Activated CD8-positive, alpha-beta memory T cell treated with anti-CD3 and anti-CD28 coated beads, Interleukin-2, amount 10 ng/mL, durations not matched to agents 7 days and 5 days (primary cell): ENCODE data around the gene ASPRV1. TPM values are rescaled to one million over a fixed set of nuclear protein-coding genes. Genes with fewer than 3 reads are reported as not detected.
A peak's percentile ranks its signal among the peaks of the same experiment; 100 is the strongest.
"Not testable (repeated sequence)": the region's sequence is repeated elsewhere in the genome, so short reads cannot be mapped to it uniquely, and the experiment has no call there.

Experiments used
- ATAC-seq: fragments of 150-1000 bp; cut with Tn5 transposase; one replicate; pipeline ENCODE4 v1.10.0; 2021; ENCODE audit warnings: moderate library complexity
- CTCF ChIA-PET: fragments of 350-600 bp; sonication (Branson Sonifier 250); formaldehyde crosslinking; loops from one replicate; lab custom pipeline; 2021; ENCODE audit warnings: antibody characterized with exemption; lab: Charles Lee
- DNase-seq: peaks from one replicate; pipeline ENCODE4 v3.0.0-alpha.2; 2020
- H3K27ac Mint-ChIP-seq: one replicate; pipeline ENCODE4 v1.8.0; 2021; ENCODE audit warnings: mild to moderate bottlenecking, mixed read lengths
- H3K27me3 Mint-ChIP-seq: one replicate; pipeline ENCODE4 v1.8.0; 2021; ENCODE audit warnings: mixed read lengths
- H3K36me3 Mint-ChIP-seq: one replicate; pipeline ENCODE4 v1.8.0; 2021; ENCODE audit warnings: mild to moderate bottlenecking, mixed read lengths
- H3K4me1 Mint-ChIP-seq: one replicate; pipeline ENCODE4 v1.8.0; 2021; ENCODE audit warnings: mixed read lengths
- H3K4me3 Mint-ChIP-seq: one replicate; pipeline ENCODE4 v1.8.0; 2021; ENCODE audit warnings: mild to moderate bottlenecking, moderate library complexity, mixed read lengths
- H3K9me3 Mint-ChIP-seq: one replicate; pipeline ENCODE4 v1.8.0; 2022; ENCODE audit warnings: low read depth, mixed read lengths
- total RNA-seq, 2 experiments: library from RNA; stranded (reverse); gene quantifications; one replicate each; pipeline ENCODE4 v1.2.3, GENCODE V29; 2021

The ASPRV1 gene
- total RNA-seq = 1 to 10 TPM; 1.3 to 1.8 TPM

GRCh38 chr2:69961496-69961895 lies at the start of gene ASPRV1:
Gene ASPRV1, minus strand, starts transcription at chr2:69961631. Its CDS starts 195 bp downstream, at chr2:69961436.
- Mint-ChIP-seq H3K4me1 (peaks cover 11% of the 10 kb centered on the region), H3K36me3 (no peaks in the 10 kb centered on the region), H3K27ac (no peak within 1 kb of the TSS), H3K9me3 (no peaks in the 10 kb centered on the region), H3K4me3 (no peak within 1 kb of the TSS), H3K27me3 (peaks cover 18% of the 10 kb centered on the region)
- CTCF ChIA-PET = no interaction called here
- no peak for ATAC-seq
- DNase-seq = no peak

DNA sequence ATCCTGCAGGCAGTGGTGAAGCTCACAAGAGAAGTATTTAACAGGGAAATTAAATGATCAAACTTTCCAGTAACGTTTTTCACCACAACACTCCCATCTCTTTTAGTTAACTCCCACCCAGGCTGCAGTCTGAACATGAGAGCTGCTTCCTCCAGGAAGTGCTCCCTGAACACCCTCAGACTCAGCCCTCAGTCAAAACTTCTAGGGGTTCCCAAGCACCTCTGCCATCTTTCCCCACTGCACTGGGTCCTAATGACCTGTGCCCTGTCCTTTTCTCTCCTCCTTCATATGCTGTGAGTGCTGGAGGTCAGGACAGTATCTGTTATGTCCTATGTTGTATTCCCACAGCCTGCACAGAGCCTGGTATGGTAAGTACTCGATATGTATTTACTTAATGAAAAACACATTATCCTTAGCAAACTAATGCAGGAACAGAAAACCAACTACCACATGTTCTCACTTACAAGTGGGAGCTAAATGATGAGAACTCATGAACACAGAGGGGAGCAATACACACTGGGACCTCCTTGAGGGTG lies 49.2 kb upstream of the ASPRV1 start:
- ATAC-seq = no peak
- no peaks in the 10 kb centered on the region for H3K27me3 Mint-ChIP-seq
- peak overlapping the region; percentile 41 for H3K27ac Mint-ChIP-seq
- peaks cover 18% of the 10 kb centered on the region for H3K4me1 Mint-ChIP-seq
- no peak for DNase-seq
- H3K4me3 Mint-ChIP-seq = no peak overlapping the region
- CTCF ChIA-PET = no interaction called here
- no peaks in the 10 kb centered on the region for H3K9me3 Mint-ChIP-seq
- H3K36me3 Mint-ChIP-seq = peaks cover 16% of the 10 kb centered on the region

DNA sequence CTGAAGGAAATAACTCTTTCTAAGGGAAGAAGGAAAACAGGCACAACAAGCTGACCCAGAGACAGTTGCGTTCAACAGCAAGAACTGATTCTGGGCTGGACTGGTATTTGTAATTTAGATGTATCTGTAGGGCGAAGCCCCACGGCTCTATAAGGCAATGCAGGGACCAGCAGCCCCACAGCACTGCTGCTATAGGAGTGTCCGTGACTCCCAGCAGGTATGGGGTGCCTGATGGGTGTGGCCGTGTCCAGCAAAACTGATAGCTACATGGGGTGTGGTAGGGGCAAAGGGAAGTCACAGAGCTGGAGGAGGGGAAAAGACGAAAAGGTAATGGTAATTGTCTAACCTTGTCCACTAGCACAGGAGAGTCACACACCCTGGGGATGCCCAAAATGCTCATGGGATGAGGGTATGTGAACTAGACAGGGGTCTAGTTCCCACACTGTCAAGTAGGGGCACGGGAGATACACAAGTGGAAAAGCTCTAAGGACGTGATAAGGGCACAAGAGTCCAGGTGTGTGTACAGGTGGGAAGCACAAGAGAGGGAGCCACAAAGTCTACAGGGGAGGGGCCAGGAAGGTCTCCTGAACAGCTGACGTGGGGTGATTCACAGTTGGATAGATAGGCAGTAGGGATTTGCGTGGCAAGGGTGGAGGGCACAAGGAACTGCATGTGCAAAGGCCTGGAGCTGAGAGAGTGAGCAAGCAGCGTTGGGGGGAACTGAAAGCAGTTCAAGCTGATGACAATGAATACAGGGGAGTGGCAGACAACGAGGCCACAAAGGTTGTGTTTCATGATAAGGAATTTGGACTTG lies 48.5 kb upstream of the ASPRV1 start:
- Mint-ChIP-seq H3K36me3 (peaks cover 11% of the 10 kb centered on the region), H3K9me3 (no peaks in the 10 kb centered on the region), H3K4me3 (no peak overlapping the region), H3K27ac (no peak overlapping the region), H3K4me1 (peaks cover 13% of the 10 kb centered on the region), H3K27me3 (no peaks in the 10 kb centered on the region)
- ATAC-seq = no peak
- CTCF ChIA-PET = interaction anchor here (1.2 kb wide), 1 partner anchor 61 kb away, joined by 3 read pairs; no protein-coding TSS in a partner anchor
- DNase-seq = no peak

DNA sequence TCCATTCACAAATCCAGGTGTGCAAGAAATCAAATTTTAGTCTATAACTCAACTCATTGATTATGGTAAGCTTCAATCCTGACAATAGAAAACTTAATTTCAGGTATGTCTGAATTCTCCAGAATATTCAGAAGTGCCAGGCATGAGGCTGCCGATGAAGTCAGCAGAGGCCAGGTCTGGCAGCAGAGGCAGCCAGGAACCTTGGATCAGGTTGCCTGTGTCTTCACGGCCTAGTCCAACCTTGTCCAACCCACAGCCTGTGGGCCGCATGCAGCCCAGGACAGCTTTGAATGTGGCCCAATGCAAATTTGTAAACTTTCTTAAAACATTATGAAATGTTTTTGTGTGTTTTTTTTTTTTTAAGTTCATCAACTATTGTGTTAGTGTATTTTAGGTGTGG lies 46.9 kb upstream of the ASPRV1 start:
- Mint-ChIP-seq H3K36me3 (peaks cover 6% of the 10 kb centered on the region), H3K4me3 (no peak overlapping the region), H3K9me3 (no peaks in the 10 kb centered on the region), H3K27ac (no peak overlapping the region), H3K27me3 (no peaks in the 10 kb centered on the region), H3K4me1 (peaks cover 11% of the 10 kb centered on the region)
- CTCF ChIA-PET = interaction anchor here (1.2 kb wide), 2 partner anchors 61 to 63 kb away, joined by 3 to 5 read pairs; no protein-coding TSS in a partner anchor
- ATAC-seq (no peak), DNase-seq (no peak)

GRCh38 chr2:70007151-70007550 lies 45.7 kb upstream of the ASPRV1 start:
- no peak overlapping the region for H3K4me3 Mint-ChIP-seq
- H3K27ac Mint-ChIP-seq = no peak overlapping the region
- CTCF ChIA-PET = interaction anchor here (1.2 kb wide), 1 partner anchor 62 kb away, joined by 5 read pairs; no protein-coding TSS in a partner anchor
- peaks cover 3% of the 10 kb centered on the region for H3K36me3 Mint-ChIP-seq
- DNase-seq (peak; percentile 32), ATAC-seq (no peak)
- peaks cover 19% of the 10 kb centered on the region for H3K4me1 Mint-ChIP-seq
- no peaks in the 10 kb centered on the region for H3K27me3 Mint-ChIP-seq
- H3K9me3 Mint-ChIP-seq = no peaks in the 10 kb centered on the region

DNA sequence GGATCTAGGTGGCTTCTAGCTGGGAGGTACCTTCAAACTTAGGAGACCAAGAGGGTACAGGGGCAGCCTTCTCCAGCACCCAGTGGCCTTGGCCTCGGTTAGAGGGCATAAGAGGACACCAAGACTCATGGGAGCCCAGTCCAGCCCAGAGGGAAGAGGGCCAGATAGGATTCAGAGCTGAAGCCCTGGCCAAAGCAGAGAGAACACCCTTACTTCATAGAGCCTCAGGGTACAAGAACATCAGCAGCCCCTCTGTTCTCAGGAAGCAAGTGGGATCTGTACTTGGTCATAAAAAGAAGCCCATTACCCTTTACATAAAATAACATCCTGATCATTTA lies 45.0 kb upstream of the ASPRV1 start:
- no peaks in the 10 kb centered on the region for H3K27me3 Mint-ChIP-seq
- DNase-seq (no peak), ATAC-seq (no peak)
- no peak overlapping the region for H3K27ac Mint-ChIP-seq
- no peak overlapping the region for H3K4me3 Mint-ChIP-seq
- no peaks in the 10 kb centered on the region for H3K9me3 Mint-ChIP-seq
- CTCF ChIA-PET = interaction anchor here (1.6 kb wide), 1 partner anchor 8 kb away, joined by 6 read pairs; no protein-coding TSS in a partner anchor
- H3K36me3 Mint-ChIP-seq = no peaks in the 10 kb centered on the region
- H3K4me1 Mint-ChIP-seq = peaks cover 22% of the 10 kb centered on the region

- Mint-ChIP-seq H3K27ac (no peak overlapping the region), H3K9me3 (no peaks in the 10 kb centered on the region), H3K4me3 (no peak overlapping the region), H3K4me1 (peaks cover 24% of the 10 kb centered on the region), H3K27me3 (no peaks in the 10 kb centered on the region), H3K36me3 (no peaks in the 10 kb centered on the region)
- peak; percentile 36 for DNase-seq
- ATAC-seq = no peak
- CTCF ChIA-PET = interaction anchor here (1.6 kb wide), 1 partner anchor 9 kb away, joined by 6 read pairs; no protein-coding TSS in a partner anchor
Observed at GRCh38 chr2:70005752-70006446, 44.5 kb upstream of the ASPRV1 start.

DNA sequence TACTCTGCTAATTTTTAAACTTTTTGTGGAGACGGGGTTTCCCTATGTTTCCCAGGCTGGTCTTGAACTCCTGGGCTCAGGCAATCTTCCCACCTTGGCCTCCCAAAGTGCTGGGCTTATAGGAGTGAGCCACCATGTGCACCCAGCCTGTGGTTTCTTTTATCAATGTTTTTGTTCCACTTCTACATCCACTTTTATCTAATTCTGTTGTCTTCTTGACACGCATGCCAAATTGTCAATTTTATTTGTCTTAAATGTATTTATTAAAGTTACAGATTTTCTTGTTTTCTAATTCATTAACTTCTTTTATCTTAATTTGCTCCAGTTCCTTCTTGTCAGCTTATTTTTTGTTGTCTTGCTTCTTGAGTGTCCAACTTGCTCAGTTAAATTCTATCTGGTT lies 43.8 kb upstream of the ASPRV1 start:
- ATAC-seq (no peak), DNase-seq (no peak)
- no peaks in the 10 kb centered on the region for H3K9me3 Mint-ChIP-seq
- no peak overlapping the region for H3K27ac Mint-ChIP-seq
- H3K27me3 Mint-ChIP-seq = no peaks in the 10 kb centered on the region
- no peaks in the 10 kb centered on the region for H3K36me3 Mint-ChIP-seq
- no peak overlapping the region for H3K4me3 Mint-ChIP-seq
- CTCF ChIA-PET = interaction anchor here (1.6 kb wide), 1 partner anchor 10 kb away, joined by 6 read pairs; no protein-coding TSS in a partner anchor
- H3K4me1 Mint-ChIP-seq = peaks cover 18% of the 10 kb centered on the region

DNA sequence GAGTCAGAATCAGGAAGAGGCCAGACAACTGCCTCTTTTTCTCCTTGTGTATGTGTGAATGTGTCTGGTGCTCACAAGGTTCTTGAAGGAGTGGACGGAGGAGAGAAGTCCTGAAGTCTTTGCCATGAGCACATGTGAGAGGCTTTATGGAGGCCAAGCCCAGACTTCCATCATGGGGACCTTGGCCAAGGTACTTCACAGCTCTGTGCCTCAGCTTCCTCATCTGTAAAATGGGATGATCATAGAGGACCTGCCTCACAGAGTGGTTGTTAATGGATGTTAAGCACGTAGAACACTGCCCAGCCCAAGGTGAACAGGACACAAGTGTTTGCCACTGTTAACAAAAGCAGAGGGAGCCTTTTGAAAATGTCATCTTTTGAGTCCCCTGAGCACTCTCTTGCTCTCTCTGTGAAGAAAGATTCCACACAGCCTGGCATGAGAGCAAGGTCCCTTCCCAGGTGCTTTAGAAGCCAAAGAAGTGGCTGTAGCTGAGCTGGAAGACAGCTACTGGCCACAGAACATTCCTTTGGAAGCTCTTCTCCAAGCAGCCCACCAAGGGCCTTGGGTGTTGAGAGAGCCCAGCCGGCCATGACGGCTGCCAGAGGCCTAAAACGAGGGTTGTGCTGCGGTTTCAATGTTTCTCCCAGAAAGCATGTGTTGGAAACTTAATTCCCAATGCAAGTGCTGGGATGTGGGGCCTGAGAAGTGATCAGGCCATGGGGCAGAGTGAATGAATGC lies 41.8 kb upstream of the ASPRV1 start:
- Mint-ChIP-seq H3K4me1 (peaks cover 19% of the 10 kb centered on the region), H3K27ac (no peak overlapping the region), H3K36me3 (no peaks in the 10 kb centered on the region), H3K4me3 (no peak overlapping the region), H3K27me3 (no peaks in the 10 kb centered on the region), H3K9me3 (no peaks in the 10 kb centered on the region)
- DNase-seq (no peak), ATAC-seq (no peak)
- CTCF ChIA-PET = no interaction called here

- CTCF ChIA-PET = no interaction called here
- DNase-seq = peak; percentile 21
- Mint-ChIP-seq H3K27me3 (no peaks in the 10 kb centered on the region), H3K9me3 (no peaks in the 10 kb centered on the region), H3K4me1 (peaks cover 26% of the 10 kb centered on the region), H3K36me3 (no peaks in the 10 kb centered on the region), H3K27ac (no peak overlapping the region), H3K4me3 (no peak overlapping the region)
- ATAC-seq = no peak
Observed at GRCh38 chr2:70002241-70002899, 40.9 kb upstream of the ASPRV1 start.

- H3K36me3 Mint-ChIP-seq, CTCF ChIA-PET, H3K4me3 Mint-ChIP-seq, ATAC-seq, H3K27ac Mint-ChIP-seq, H3K27me3 Mint-ChIP-seq, H3K9me3 Mint-ChIP-seq: not testable (repeated sequence)
- peak; percentile 5 for DNase-seq
- peaks cover 34% of the 10 kb centered on the region for H3K4me1 Mint-ChIP-seq
Observed at GRCh38 chr2:70000529-70000928, 39.1 kb upstream of the ASPRV1 start.

DNA sequence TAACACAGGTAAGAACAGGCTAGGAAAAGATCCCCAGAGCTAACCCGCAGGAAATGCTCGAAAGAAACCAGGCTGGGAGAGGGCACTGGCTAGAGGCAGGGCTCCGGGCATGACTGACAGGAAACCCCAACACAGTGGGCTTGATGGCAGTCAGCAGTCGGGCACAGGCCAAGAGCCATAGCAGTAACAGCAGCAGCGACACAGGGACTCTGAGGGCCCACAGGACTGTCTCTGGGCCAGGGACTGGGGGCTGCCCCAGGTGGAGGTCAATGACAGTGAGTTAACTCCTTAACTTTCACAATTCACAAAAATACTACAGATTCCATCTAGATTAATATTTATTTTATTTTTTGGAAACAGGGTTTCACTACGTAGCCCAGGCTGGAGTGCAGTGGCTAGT lies 37.3 kb upstream of the ASPRV1 start:
- no peaks in the 10 kb centered on the region for H3K9me3 Mint-ChIP-seq
- CTCF ChIA-PET = no interaction called here
- H3K4me3 Mint-ChIP-seq = no peak overlapping the region
- no peak overlapping the region for H3K27ac Mint-ChIP-seq
- peaks cover 32% of the 10 kb centered on the region for H3K4me1 Mint-ChIP-seq
- no peaks in the 10 kb centered on the region for H3K27me3 Mint-ChIP-seq
- no peak for ATAC-seq
- H3K36me3 Mint-ChIP-seq = peaks cover 3% of the 10 kb centered on the region
- peak; percentile 15 for DNase-seq
